ENCODE measurements around the gene CROCC2.

Gene CROCC2

GRCh38 chr2:240917009-240917683, 11.0 kb downstream of the CROCC2 start:
- no peak overlapping the region for H3K4me3 ChIP-seq (replicated peaks; ENCODE audit: insufficient read depth, low read length)

GRCh38 chr2:240917684-240918257, 11.6 kb downstream of the CROCC2 start:
- no peak overlapping the region for H3K4me3 ChIP-seq (replicated peaks; ENCODE audit: insufficient read depth, low read length)
- DNase-seq (ENCODE audit: low read depth in 1 of 2, low spot score in 1 of 2) = no peak
- H3K27ac ChIP-seq (replicated peaks) = no peak overlapping the region
- peaks cover 12% of the 10 kb centered on the region for H3K27me3 ChIP-seq (ENCODE audit: insufficient read depth, poor library complexity, severe bottlenecking)
- TF ChIP-seq GABPA (IDR thresholded peaks at IDR 0.05; ENCODE audit: low read depth) (no peak), CTCF (IDR thresholded peaks at IDR 0.05; ENCODE audit: insufficient read depth, low read length) (no peak), SPI1 (IDR thresholded peaks at IDR 0.05; ENCODE audit: borderline replicate concordance, low read depth) (no peak), POLR2AphosphoS5 (IDR thresholded peaks at IDR 0.05; ENCODE audit: low read depth) (no peak), REST (IDR thresholded peaks at IDR 0.05; ENCODE audit: insufficient replicate concordance, low read depth) (no peak)

More at GRCh38 chr2:240917009-240917683, 11.0 kb downstream of the CROCC2 start:
- TF ChIP-seq CTCF (IDR thresholded peaks at IDR 0.05; ENCODE audit: insufficient read depth, low read length) (no peak), GABPA (IDR thresholded peaks at IDR 0.05; ENCODE audit: low read depth) (no peak), REST (IDR thresholded peaks at IDR 0.05; ENCODE audit: insufficient replicate concordance, low read depth) (no peak), SPI1 (IDR thresholded peaks at IDR 0.05; ENCODE audit: borderline replicate concordance, low read depth) (no peak), POLR2AphosphoS5 (IDR thresholded peaks at IDR 0.05; ENCODE audit: low read depth) (no peak)
- H3K27ac ChIP-seq (replicated peaks) = no peak overlapping the region
- DNase-seq (ENCODE audit: low read depth in 1 of 2, low spot score in 1 of 2) = no peak
- peaks cover 15% of the 10 kb centered on the region for H3K27me3 ChIP-seq (ENCODE audit: insufficient read depth, poor library complexity, severe bottlenecking)

GRCh38 chr2:240918258-240919091, 12.3 kb downstream of the CROCC2 start:
- no peak overlapping the region for H3K4me3 ChIP-seq (replicated peaks; ENCODE audit: insufficient read depth, low read length)
- no peak overlapping the region for H3K27ac ChIP-seq (replicated peaks)
- no peak for TF ChIP-seq POLR2AphosphoS5 (IDR thresholded peaks at IDR 0.05; ENCODE audit: low read depth)
- no peak for TF ChIP-seq CTCF (IDR thresholded peaks at IDR 0.05; ENCODE audit: insufficient read depth, low read length)
- TF ChIP-seq GABPA (IDR thresholded peaks at IDR 0.05; ENCODE audit: low read depth) = no peak
- no peak for TF ChIP-seq SPI1 (IDR thresholded peaks at IDR 0.05; ENCODE audit: borderline replicate concordance, low read depth)
- peaks cover 12% of the 10 kb centered on the region for H3K27me3 ChIP-seq (ENCODE audit: insufficient read depth, poor library complexity, severe bottlenecking)
- DNase-seq (ENCODE audit: low read depth in 1 of 2, low spot score in 1 of 2) = no peak

All from HL-60 (cell line).